NOMO-1 treated with dmso at 0.1 percent for 144 hours (cell line): ENCODE results near the gene MGLL.

Experiments used
- DNase-seq: peaks from one replicate; lab custom pipeline; 2025; ENCODE audit not compliant: unreplicated experiment; lab: John Stamatoyannopoulos, UW

The MGLL gene

DNA sequence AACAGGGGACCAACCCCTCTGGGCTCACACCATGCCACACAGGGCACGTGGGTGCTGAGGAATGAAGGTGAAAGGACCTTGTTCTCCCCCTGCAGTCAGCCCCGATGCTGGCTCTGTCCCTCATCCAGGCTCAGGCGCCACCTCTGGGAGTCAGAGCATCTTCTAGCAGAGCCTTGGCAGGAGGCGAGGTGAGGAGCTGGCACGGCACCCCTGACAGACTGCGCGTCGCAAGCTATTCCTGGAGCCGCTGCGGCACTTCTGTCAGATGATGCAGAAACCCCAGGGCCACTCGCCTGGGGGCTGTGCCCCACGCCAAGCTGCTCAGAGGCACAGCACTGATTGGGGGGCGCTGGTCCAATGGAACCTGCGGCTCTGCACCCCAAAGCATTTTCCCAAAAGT is 62.0 kb downstream of the MGLL start:
- DNase-seq: no peak

DNA sequence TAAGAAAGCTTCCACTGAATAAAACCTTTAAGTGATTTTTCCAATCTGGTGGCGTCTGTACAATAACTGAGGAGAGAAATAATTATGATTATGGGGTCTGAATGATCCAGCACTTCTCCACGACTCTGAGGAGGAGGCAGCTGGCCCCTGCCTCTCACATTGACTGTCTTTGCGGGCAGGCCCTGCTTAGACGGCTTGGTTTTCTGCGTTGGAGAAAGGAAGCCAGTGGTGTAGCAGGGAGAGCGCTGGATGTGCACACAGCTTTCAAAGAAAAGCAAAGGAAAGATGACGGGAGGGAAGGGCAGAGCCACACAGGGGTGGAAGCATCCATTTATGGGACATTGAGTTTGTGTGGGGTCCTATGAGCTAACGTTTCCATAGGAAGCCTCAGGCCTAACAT is 62.5 kb downstream of the MGLL start:
- no peak for DNase-seq

DNA sequence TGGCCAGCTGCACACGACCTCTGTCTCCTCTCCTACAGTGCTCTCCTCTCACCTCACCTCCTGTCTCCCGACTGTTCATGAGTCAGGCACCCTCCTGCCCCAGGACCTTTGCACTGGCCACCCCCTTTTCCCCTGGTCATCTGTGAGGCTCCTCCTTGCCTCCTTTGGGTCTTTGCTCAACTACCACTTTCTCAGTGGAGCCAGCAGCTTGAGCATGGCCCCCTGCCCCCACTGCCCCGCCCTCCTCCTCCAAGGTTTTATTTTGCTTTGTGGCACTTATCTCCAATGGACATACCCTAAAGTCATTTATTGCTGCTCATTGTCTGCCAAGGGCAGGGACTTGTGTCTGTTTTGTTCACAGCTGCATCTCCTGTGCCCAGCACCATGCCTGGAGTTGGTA is 64.3 kb downstream of the MGLL start:
- DNase-seq: no peak

DNA sequence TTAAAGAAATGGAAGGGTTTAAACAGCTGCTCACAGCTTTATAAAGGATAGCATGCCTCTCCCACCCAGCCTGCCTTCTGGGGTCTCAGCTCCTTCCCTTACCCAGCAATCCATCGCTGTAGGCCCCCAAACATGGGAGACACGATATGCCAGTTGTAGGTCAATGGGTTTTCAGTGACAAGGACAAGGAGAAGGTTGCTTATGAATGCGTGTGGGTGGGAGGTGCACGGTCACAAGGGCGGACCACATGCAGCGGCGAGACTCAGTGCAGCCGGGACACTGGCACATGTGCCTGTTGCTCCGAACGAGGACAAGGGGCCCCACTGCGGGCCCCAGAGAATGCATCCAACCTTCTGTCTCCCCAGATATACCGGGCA is 67.0 kb downstream of the MGLL start:
- DNase-seq: no peak

DNA sequence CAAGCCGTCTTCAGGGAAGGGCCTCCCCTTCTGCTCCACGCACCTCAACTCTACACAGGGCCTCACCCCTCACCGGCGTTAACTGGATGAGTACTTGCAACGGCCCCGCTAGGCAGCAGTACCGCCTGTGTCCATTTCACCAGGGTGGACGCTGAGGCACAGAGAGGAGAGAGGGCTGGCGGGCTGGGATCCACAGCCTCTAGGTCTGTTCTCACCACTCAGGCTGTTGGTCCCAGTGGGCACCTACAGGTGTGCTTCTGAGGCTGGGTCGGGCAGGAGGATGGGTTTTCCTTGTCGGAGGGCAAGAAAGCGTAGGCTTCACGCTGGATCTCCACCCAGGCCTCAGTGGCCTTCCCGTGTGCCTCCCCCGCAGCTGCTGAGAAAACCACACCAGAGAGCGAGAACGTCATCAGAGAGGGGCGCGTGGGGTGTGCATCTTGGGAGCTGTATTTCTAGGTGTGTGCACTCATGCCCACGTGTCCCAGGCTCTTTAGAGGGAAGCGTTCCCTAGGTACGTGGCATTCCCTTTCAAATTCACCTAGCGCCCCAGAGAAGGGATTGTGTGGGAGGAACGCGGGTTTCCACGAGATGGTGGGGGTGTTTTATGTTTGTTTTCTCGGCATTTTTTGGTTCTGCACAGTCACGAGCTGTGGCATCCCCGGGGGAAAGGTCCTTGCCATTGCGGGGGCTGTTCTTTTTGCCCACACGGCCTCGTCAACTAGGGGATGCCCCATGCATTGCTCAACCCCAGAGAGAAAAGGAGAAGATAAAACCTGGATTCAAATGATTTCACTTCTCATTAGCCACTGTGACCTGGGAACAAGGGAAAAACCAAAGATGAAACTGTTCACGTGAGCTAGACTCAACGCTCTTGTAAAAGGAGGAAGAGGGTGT is 67.7 kb downstream of the MGLL start:
- peak; percentile 66 for DNase-seq

DNA sequence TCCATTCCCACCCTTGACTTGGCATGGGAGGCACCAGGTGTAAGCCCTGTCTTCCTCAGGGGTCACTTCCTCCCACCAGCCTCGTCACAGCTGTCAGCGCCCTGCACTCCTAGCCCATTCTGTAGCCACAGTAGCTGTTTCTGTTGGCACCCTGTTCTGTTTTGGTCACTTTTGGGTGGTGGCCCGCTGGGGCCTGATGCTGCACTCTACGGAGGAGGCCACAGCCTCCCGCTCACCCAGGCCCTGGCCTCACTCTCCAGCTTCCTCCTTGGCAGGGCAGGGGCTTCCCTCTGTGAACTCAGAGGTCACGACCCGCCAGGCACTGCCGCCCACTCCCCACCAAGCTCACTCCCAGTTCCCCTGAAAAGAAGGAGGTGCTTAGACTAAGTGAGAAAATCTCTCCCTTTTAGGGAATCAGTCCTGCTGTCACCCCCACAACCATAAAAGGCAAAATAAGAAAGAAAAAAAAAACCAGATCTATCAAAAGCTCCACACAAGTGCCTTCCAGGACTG is 68.4 kb downstream of the MGLL start:
- DNase-seq: no peak

DNA sequence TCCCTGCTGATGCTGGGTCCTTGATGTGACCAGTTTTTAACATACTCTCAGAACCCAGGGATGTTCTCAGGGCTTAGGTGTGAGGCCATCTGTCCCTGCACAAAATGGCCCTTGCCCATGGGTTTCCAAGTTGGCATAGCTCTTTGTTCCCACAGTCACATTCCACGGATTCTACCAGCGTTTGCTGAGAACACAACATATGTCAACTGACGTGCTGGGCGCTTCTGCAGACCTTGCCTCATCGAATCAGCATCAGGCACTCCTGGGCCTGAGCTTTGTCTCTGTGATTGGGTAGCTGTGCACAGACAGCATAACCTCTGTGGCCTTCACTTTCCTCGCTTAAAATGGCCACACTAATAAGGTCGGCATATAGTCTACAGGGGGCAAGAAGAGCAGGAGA is 69.0 kb downstream of the MGLL start:
- no peak for DNase-seq

DNA sequence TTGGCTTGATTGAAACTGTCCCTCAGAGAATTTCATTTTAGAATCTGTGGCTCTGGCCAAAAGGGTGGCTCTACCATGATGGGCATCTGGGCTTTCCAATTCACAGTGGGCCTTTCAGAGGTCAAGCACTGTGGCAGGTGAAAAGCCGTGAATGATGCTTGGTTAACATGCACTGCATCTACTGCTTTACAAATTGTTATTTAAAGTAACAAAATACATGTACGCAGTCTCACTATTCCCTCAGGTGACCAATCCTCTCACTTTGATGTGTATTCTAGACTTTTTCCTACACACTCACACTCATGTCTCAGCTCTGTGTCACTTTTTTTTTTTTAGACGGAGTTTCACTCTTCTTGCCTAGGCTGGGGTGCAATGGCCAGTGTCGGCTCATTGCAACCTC is 70.5 kb downstream of the MGLL start:
- DNase-seq: no peak

DNA sequence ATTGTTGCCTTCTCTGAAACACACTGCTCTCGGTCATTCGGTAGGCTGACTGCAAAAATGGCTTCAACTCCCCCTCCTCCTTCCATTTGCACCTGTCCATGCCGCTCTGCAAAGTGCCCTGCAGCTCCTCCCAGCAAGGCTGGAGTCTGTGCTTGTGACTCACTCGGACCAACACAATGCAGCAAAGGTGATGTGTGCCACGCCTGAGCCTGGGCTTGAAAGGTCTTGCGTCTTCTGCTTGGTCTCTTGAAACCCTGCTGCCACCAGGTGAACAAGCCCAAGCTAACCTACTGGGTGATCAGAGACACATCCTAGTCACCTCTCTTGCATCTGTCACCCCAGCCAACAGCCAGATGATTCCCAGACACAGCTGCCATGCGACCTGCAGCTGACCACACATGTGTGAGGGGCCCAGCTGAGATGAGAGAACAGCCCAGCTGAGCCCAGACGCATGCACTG is 71.1 kb downstream of the MGLL start:
- DNase-seq: no peak

DNA sequence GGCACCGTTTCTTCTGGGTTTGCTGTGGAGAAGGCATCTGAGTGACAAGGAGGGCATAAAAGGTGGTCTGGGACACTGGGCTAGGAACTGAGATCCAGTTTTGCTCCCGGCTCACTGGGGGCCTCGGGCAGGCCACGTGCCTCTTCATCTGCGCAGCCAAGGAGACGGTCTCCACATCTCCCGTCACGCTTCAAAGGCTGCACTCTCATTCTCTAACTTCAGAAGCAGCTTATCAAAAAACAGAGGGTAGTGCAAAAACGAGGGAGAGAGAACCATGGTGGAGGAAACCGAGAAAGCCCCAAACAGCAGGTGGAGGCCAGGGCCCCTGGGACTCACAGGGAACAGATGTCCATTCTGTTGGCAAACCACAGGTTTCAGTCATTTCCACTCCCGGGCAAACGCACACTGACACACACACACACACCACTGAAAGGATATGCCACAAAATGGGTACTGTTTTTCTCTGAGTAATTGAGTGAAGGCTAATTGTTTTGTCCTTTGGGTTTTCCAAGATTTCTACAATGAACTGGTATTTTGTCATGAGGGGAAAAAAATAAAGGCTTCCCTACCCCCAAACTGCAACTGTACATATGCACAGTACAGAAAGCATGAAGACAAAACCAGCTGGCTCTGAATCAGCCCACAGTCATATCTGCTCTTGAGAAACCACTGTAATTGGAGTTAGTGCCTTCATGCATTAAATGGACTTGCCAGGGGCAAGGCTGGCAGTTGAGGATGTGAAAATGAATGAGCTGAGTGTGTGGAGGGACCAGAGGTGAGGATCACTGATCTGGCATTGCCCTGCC is 71.9 kb downstream of the MGLL start:
- peak; percentile 30 for DNase-seq

DNA sequence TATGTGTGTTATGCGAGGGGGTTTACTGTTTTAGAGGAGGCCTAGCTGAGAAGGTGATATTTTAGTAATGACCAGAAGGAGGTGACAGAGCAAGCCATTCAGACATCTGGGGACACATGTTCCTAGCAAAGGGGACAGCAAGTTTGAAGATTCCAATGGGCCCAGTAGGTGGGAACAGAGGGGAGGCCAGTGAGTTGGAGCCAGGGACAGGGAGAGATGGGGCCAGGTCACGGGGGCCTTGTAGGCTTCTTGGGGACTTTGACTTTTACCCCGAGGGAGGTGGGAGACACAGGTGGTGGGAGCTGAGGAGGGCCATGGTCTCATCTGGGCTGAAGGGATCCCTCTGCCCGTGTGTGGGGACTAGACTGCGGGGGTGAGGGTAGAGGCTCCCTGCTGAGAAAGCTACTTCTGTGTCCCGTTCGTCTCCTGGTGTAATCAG is 72.5 kb downstream of the MGLL start:
- DNase-seq: peak; percentile 24

DNA sequence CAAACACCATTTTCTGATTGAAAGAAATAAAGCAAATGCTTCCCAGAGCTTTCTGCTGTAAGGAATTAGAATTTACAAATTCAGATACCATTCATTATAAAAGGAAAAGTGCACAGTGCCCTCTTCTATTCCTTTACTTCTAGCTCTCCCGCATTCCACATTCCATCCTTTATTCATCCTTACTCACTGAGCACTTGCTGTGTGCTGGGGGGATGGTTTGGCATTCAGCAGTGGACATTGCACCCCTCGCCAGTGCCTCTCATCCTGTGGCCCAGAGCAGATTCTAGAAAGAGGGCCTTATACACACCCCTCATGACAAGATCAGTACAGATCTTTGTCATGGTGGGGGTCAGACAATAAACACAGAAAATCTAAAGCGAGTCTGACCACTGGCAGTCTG is 73.0 kb downstream of the MGLL start:
- DNase-seq: no peak

DNA sequence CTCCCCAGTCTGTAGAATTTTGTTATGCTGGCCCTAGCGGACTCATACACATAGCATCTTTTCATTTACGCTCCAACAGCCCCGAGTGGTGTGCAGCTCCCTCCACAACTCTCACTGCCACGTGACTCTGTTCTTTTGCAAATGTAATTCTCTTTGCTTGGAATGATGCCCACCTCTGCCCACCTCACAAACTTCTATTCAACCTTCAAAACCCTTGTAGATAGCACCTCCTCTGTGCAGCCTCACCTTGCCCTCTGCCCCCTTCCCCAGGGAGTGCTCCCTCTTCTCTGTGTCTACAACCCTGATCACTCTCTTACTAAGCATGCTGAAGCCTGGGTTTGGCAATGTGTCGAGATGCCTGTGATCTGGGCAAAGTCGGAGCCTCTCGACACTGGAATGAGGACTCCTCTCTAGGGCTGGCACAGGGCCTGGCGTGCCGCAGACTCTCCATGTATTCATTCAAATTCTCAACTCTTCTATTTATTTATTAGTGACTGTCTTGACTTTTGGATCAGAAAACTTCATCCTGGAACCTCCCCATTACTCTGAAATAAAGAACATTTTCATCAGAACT is 73.5 kb downstream of the MGLL start:
- no peak for DNase-seq

DNA sequence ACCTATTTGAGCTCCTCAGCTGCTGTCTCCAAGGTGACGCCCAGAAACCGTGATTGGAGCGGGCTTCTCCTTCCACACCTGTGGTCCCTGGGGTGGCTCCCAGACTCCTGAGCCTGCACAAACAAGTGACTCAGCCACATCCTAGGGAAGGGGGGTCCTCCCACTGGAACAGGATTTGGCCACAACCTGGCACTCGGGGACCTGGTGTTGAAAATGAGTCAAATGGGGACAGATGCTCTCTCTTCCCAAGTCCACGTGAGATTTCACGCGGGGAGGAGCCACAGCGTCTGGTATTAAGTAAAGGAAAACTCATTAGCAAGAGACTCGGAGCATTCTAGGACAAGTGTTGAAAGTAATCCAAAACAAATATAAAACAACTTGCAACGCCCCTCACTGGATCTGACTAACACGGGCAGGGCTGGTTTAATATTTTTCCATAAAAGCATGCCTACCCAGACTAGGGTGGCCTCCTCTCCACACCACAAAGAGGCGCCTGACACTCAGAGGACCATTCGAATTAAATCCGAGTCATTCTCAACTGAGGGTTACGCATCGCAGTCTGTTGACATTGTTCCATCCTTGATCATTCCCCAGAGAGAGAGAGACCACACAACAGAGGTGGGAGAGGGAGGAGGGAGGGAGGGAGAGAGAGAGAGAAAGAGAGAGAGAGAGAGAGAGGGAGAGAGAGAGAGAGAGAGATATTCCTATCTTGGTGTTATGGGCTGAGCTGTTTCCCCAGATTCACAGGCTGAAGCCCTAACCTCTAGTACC is 74.4 kb downstream of the MGLL start:
- no peak for DNase-seq

DNA sequence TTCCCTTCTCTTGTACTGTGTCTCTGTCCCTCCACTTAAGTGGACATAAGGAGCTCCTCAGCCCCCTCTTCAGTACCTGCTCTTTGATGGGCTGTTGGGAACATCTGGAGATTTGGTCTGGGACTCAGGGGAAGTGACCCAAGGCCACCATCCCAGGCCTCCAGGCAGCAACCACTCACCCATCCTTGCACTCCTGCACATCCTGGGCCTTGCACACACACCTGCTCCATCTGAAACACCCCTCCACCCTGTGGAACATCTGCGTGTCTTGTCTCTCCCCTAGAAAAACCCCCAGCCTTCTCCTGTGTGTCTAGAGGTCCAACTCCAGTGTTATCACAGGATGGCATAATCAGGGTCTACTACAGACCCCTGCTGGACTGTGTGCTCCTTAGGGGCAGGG is 75.2 kb downstream of the MGLL start:
- no peak for DNase-seq

DNA sequence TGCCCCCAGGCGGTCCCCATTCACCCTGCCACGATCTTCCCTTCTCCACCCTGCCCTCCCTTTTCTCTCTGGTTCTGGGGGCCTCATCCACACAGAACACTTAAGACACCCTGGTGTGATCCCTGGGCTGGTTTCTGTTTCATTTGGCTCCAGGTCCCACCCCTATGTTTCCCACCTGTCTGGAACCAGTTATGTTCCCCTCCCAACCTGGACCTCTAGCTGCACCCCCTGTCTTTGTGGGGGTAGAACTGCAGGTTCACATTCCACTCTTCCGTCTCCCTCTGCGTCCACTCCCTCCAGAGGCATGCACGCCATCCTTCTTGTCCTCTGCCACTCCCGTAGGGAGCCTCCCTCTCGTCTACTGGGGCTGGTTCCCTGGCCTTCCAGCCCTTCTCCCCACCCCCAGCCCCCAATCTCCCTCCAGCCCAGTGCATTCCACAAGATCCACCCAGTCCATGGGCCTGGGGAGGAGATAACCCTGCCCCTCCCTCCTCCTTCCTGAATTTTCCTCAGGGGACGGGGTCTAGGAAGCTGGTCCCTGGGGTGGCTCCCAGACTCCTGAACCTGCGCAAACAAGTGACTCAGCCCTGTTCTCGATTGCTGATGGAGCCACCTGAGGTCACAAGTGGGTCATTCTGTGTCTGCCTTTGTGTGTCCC is 75.8 kb downstream of the MGLL start:
- no peak for DNase-seq

DNA sequence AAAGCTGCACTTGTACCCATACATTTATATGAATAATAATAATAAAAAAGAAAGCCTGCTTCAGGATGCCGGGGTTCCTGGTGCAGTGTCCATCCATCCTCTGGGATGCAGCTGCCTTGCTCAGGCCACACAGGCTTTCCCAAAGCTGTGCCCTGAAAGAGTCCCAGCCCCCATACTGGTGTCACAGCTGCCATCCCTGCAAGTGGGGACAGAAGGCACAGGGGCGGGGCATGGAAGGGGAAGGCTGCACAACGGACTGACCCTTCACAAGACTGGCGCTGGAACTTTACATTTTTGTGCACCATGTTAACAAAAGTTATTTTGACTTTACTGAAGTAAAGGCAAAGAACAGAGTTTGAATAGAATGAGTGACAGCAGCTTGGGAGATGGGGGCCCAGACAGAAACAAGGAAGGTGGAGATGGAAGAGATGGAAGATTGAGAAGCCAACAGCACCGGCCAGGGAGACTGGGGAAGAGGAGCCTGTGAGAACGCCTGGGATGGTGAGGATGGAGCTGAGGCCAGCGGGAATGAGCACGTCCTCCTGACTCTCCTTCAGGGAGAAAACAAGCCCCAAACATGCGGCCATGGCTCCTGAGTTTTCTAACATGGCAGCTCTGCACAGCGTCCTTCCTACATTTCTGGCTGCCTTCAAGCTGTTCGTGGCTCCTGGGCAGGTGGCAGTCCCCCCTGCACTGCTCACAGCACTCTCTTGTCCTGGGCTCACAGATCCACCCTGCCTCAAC is 76.5 kb downstream of the MGLL start:
- no peak for DNase-seq

DNA sequence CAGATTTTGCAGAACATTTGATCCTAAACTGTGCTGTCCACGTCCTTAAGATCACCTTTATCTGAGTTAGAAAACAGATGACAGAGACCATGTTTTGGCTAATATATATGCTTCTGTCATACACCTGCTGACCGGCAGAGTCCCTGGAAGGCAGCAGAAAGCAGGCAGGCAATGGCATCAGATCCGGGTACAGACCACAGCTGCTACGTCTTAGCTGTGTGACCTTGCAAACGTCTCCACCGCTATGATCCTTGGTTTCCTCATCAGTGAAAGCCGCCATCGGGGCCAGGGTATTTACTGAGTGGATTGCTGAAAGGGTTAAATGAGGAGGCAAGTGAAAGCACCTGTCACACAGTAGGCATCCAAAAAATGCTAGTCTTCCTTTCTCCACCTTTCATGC is 77.4 kb downstream of the MGLL start:
- no peak for DNase-seq

DNA sequence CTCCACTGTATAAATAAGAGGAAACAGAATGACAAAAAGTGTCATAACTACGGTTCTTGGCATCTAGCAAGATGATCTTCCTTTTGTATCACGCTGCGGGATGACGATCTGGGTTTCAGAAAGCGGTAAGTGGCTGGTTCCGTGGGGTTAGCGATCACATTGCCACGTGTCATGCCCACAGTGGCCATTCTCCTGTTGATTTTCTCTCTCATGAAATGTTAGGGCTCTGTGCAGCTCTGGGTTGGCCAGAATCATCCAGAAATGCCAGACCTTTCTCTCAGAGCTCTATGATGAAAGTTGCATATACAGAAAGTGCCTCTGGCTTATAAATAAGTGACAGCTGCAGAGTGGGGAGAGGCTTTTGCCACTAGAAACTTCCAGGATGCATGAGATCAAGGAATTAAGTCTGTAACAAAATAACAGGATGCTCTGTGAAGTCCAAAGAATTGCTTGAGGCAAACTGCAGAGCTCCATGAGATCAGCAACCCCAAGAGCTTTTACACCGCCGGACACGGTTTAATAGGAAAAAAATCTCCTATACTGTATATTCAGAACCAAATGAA is 78.0 kb downstream of the MGLL start:
- DNase-seq: no peak
